Uterus (tissue), 4 donors: ENCODE measurements around the gene EYA4. TPM values are rescaled to one million over a fixed set of nuclear protein-coding genes. Genes with fewer than 3 reads are reported as not detected.

Experiments
- DNase-seq, 2 donors: peaks; one replicate each; pipeline ENCODE4 v3.0.0-alpha.2; 2019 to 2020
- H3K27ac ChIP-seq, 2 donors: fragments of 200-600 bp; sonication (generic); 1 replicate in 1 of 2; 2 replicates in 1 of 2; pipeline ENCODE4 v1.5.1; 2016 to 2018
- H3K27me3 ChIP-seq, 2 donors: fragments of 200-600 bp; sonication (generic); one replicate each; pipeline ENCODE4 v1.5.1; 2018 to 2019; ENCODE audit warnings: control low read depth in 1 of 2
- H3K36me3 ChIP-seq, 2 donors: fragments of 200-600 bp; sonication (generic); one replicate each; pipeline ENCODE4 v1.5.1; 2019; ENCODE audit warnings: control low read depth in 1 of 2
- H3K4me1 ChIP-seq, 2 donors: fragments of 200-600 bp; sonication (generic); one replicate each; pipeline ENCODE4 v1.5.1; 2018 to 2019; ENCODE audit warnings: control low read depth in 1 of 2
- H3K4me3 ChIP-seq, 2 donors: fragments of 200-600 bp; sonication (generic); 1 replicate in 1 of 2; 2 replicates in 1 of 2; pipeline ENCODE4 v1.5.1; 2018 to 2019; ENCODE audit warnings: mild to moderate bottlenecking in 1 of 2
- H3K9me3 ChIP-seq, 2 donors: fragments of 200-600 bp; sonication (generic); one replicate each; pipeline ENCODE4 v1.5.1; 2019; ENCODE audit warnings: control low read depth in 1 of 2
- POLR2A ChIP-seq, 2 donors: fragments of 450-650 bp; IDR thresholded peaks; one replicate each; pipeline ENCODE4 v1.6.1; 2016; ENCODE audit warnings: antibody characterized with exemption in 2 of 2, mild to moderate bottlenecking in 1 of 2, moderate library complexity in 1 of 2
- intact Hi-C: fragments of 100-400 bp; cut with DNase I; formaldehyde crosslinking; loops from one replicate; pipeline ENCODE4 v1.15.1; 2023; ENCODE audit warnings: low total_unique reads
- total RNA-seq, 4 donors: library from RNA; depleted of rRNA in 3 of 4; stranded (reverse); fragments of >200 nt in 3 of 4; gene quantifications; one replicate each; pipeline versions ENCODE4 v1.1.0 to v1.2.4, GENCODE V29; 2014 to 2023
- TF ChIP-seq, protein P1 (sequence below), 4 experiments: fragments of 200-600 bp in 2 of 4; fragments of 450-650 bp in 2 of 4; sonication (generic) in 2 of 4; IDR thresholded peaks; one replicate each; pipeline ENCODE4 v1.5.1; 2016 to 2019; ENCODE audit warnings: antibody characterized with exemption in 4 of 4, mild to moderate bottlenecking in 2 of 4, moderate library complexity in 1 of 4
- donor health status: DM: yes; HTN: yes; CAD: no.

Gene EYA4
- total RNA-seq, 4 donors from 2014 or later: 2.0 to 8.8 (median 8.4) TPM; not detected in 1

DNA sequence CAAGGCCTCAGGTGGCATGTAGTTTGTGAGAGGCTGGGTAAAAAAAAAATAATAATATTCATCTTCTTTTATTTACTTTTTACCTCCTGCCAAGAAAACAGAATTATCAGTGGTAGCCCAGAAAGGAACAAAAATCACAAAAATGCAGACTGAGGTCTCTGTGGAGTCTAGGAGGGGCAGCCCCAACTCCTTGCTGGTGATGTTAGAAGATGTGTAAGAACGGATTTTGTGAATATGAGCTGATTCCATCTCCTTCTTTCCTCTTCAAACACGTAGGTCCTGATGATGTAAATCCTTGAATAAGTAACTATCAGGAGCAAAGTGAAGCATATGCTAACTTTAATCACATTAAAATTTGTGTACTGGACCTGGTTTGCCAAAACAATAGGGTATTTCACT, 226.8 kb downstream of the EYA4 start:
- H3K9me3 ChIP-seq: no peaks in the 10 kb centered on the region
- no peaks in the 10 kb centered on the region for H3K27me3 ChIP-seq
- no peak overlapping the region for H3K4me3 ChIP-seq
- H3K4me1 ChIP-seq: no peaks in the 10 kb centered on the region
- no peak for TF ChIP-seq POLR2A (IDR thresholded peaks at IDR 0.05)
- TF ChIP-seq, protein P1, sequence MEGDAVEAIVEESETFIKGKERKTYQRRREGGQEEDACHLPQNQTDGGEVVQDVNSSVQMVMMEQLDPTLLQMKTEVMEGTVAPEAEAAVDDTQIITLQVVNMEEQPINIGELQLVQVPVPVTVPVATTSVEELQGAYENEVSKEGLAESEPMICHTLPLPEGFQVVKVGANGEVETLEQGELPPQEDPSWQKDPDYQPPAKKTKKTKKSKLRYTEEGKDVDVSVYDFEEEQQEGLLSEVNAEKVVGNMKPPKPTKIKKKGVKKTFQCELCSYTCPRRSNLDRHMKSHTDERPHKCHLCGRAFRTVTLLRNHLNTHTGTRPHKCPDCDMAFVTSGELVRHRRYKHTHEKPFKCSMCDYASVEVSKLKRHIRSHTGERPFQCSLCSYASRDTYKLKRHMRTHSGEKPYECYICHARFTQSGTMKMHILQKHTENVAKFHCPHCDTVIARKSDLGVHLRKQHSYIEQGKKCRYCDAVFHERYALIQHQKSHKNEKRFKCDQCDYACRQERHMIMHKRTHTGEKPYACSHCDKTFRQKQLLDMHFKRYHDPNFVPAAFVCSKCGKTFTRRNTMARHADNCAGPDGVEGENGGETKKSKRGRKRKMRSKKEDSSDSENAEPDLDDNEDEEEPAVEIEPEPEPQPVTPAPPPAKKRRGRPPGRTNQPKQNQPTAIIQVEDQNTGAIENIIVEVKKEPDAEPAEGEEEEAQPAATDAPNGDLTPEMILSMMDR (IDR thresholded peaks at IDR 0.05): no peak
- H3K36me3 ChIP-seq: no peaks in the 10 kb centered on the region
- no peak for DNase-seq
- intact Hi-C loops: no loop called here
- no peak overlapping the region for H3K27ac ChIP-seq

DNA sequence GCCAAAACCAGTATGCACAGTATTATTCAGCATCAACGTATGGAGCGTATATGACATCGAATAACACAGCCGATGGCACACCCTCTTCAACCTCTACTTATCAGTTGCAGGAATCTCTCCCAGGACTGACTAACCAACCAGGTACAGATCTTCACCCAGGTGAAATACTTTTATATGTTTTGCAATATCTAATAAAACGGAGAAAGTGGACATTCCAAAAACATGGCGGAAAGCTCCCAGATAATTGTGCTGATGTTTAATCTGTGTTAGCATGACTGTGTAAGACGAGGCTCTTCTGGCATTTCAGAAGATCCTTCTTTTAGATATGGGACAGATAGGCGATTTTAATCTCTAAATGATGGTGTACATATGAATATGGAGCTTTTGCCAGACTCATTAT, 227.4 kb downstream of the EYA4 start:
- DNase-seq: no peak
- TF ChIP-seq POLR2A (IDR thresholded peaks at IDR 0.05): no peak
- TF ChIP-seq, protein P1 (IDR thresholded peaks at IDR 0.05): no peak
- intact Hi-C loops: no loop called here
- no peaks in the 10 kb centered on the region for H3K4me1 ChIP-seq
- no peaks in the 10 kb centered on the region for H3K9me3 ChIP-seq
- H3K36me3 ChIP-seq: no peaks in the 10 kb centered on the region
- no peaks in the 10 kb centered on the region for H3K27me3 ChIP-seq
- no peak overlapping the region for H3K4me3 ChIP-seq
- H3K27ac ChIP-seq: no peak overlapping the region

DNA sequence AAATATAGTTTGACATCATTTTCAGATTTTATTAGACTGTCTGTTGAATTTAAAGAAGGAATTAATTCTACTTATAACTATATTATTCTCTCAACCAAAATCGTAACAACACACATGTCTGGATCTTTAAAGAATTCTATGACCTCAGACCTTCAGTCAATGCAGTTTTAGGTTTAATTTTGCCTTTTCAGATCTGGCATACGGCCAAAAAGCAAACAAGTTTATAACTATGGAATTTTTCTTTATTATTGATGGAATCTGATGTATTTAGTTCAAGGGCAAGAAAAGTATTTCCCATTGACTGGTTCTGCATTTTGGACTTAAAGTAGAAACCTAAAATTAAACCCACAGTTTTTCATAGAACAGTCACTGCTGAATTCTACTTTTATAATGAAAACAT, 233.4 kb downstream of the EYA4 start:
- H3K4me3 ChIP-seq: no peak overlapping the region
- no peak for DNase-seq
- intact Hi-C loops: no loop called here
- no peaks in the 10 kb centered on the region for H3K4me1 ChIP-seq
- no peaks in the 10 kb centered on the region for H3K27me3 ChIP-seq
- no peak overlapping the region for H3K27ac ChIP-seq
- no peaks in the 10 kb centered on the region for H3K9me3 ChIP-seq
- H3K36me3 ChIP-seq: no peaks in the 10 kb centered on the region
- TF ChIP-seq, protein P1 (IDR thresholded peaks at IDR 0.05): no peak
- TF ChIP-seq POLR2A (IDR thresholded peaks at IDR 0.05): no peak

DNA sequence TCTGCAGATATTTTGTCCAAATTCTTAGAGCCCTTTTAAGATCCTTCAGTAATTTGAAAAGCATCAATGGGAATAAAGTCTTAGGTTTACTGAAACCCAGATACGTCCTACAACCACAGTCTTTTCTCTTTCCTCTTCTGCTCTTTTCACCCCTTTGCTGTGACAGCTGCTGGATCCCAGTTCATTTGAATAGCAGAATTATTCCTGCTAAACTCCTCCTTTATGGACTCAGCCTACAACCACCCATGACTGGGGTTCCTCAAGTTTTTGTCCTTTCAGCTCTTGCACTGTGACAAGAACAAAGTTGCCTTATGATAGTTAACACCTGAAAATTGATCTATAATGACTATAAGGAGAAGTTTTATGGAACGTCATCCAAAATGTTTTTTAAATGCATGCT, 237.5 kb downstream of the EYA4 start:
- H3K4me3 ChIP-seq: no peak overlapping the region
- TF ChIP-seq, protein P1 (IDR thresholded peaks at IDR 0.05): no peak
- no peak for TF ChIP-seq POLR2A (IDR thresholded peaks at IDR 0.05)
- intact Hi-C loops: no loop called here
- no peaks in the 10 kb centered on the region for H3K9me3 ChIP-seq
- no peaks in the 10 kb centered on the region for H3K27me3 ChIP-seq
- no peaks in the 10 kb centered on the region for H3K4me1 ChIP-seq
- no peaks in the 10 kb centered on the region for H3K36me3 ChIP-seq
- H3K27ac ChIP-seq: no peak overlapping the region
- no peak for DNase-seq

DNA sequence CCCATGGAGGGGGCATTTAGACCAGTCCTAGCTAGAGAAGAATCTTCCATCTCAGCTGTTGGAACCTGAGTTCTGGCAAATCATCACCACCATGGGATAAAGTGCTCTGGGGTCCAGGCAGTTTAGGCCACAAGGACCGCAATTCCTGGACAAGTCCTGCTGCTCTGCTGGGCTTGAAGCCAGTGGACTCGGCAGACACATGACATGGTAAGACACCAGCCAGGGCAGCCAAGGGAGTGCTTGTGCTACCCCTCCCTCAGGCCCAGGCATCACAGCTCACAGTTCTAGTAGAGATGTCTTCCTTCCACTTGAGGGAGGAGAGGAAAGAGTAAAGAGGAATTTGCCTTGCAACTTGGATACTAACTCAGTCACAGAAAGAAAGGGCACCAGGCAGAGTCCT, 246.0 kb downstream of the EYA4 start:
- H3K4me1 ChIP-seq: no peaks in the 10 kb centered on the region
- no peak for DNase-seq
- no peak overlapping the region for H3K27ac ChIP-seq
- no peaks in the 10 kb centered on the region for H3K27me3 ChIP-seq
- no peak for TF ChIP-seq POLR2A (IDR thresholded peaks at IDR 0.05)
- TF ChIP-seq, protein P1 (IDR thresholded peaks at IDR 0.05): no peak
- H3K9me3 ChIP-seq: no peaks in the 10 kb centered on the region
- H3K4me3 ChIP-seq: no peak overlapping the region
- no peaks in the 10 kb centered on the region for H3K36me3 ChIP-seq
- intact Hi-C loops: no loop called here
